LNCaP clone FGC (cell line): ENCODE measurements around the gene GCN1.
"Not testable (repeated sequence)": the region's sequence is repeated elsewhere in the genome, so short reads cannot be mapped to it uniquely, and the experiment has no call there.

Experiments
- DNase-seq: peaks from one replicate; pipeline ENCODE4 v3.0.0-alpha.2; 2011; ENCODE audit warnings: low read depth
- H3K4me3 ChIP-seq: 2 replicates; pipeline ENCODE4 v1.5.1; 2011; ENCODE audit warnings: mild to moderate bottlenecking, low read depth, low read length, control low read depth
- TF ChIP-seq, protein P1 (sequence below): IDR thresholded peaks from 2 replicates; pipeline ENCODE4 v1.5.1; 2012; ENCODE audit warnings: mild to moderate bottlenecking; ENCODE audit not compliant: control insufficient read depth, insufficient read depth; ENCODE audit errors: extremely low read depth

The GCN1 gene

DNA sequence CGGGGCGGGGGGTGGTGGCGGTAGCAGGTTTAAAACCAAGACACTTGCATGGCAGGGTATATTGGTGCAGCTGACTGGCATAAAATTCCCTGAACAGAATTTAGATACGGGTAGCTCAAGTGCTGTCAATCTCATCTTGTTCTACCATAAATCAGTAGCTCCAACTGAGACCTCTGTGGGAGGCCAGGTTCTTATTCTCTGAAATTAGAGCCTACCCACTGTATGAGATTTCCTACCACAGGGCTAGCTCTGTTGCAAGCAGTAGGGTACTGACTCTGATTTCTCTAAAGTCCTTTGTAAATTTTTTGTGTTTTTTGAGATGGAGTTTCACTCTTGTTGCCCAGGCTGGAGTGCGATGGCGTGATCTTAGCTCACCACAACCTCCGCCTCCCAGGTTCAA, 9.7 kb upstream of the GCN1 start:
- no peak for DNase-seq
- H3K4me3 ChIP-seq, result no peak overlapping the region
- TF ChIP-seq, protein P1, sequence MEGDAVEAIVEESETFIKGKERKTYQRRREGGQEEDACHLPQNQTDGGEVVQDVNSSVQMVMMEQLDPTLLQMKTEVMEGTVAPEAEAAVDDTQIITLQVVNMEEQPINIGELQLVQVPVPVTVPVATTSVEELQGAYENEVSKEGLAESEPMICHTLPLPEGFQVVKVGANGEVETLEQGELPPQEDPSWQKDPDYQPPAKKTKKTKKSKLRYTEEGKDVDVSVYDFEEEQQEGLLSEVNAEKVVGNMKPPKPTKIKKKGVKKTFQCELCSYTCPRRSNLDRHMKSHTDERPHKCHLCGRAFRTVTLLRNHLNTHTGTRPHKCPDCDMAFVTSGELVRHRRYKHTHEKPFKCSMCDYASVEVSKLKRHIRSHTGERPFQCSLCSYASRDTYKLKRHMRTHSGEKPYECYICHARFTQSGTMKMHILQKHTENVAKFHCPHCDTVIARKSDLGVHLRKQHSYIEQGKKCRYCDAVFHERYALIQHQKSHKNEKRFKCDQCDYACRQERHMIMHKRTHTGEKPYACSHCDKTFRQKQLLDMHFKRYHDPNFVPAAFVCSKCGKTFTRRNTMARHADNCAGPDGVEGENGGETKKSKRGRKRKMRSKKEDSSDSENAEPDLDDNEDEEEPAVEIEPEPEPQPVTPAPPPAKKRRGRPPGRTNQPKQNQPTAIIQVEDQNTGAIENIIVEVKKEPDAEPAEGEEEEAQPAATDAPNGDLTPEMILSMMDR, result no peak

DNA sequence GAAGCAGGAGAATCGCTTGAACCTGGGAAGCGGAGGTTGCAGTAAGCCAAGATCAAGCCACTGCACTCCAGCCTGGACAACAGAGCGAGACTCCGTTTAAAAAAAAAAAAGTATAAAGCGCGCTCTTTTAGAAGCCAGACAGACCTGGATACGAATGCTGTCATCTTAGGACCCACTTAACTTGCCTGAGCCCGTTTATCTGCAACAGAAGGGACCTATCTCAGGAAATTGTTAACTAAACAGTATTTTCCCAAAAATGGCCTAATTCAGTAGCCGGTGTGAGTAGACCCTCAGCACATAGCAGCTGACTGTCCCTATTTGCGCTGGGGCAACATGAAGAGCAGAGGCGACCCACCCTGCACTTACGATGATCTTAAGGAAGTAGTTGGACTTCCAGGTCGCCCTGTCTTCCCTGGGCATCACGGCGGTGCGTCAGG, 5.9 kb upstream of the GCN1 start:
- DNase-seq, result no peak
- TF ChIP-seq, protein P1, result no peak
- H3K4me3 ChIP-seq, result peak overlapping the region; percentile 97

DNA sequence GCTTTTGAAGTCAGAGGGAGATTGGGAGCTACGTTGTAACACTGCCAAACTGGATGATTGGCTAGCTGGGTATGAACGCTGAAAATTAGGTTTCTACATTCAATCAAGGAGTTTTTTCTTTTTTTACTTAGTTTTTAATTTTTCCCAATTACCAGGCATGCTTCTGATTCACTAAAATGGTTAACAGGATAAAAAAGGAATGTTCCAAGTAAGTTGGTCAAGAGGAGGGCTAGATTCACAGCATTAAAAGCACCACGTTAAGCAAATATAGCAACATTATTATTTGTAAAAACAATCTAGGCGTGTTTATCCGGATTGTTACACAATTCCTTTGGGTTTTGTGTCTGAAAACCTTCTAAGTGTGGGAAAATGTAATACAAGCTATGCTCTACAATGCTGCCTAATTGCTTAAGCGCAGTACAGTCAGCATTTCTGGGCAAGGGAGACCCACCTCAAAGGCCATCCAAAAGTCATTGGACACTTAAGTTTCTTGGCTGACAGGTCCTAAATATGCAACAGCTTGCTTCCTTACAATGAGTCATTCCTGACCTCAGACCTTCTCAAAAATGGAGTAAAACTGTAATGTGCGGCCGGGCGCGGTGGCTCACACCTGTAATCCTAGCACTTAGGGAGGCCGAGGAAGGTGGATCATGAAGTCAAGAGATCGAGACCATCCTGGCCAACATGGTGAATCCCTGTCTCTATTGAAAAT, 5.2 kb upstream of the GCN1 start:
- peak overlapping the region; percentile 97 for H3K4me3 ChIP-seq
- DNase-seq, result no peak
- TF ChIP-seq, protein P1, result no peak

DNA sequence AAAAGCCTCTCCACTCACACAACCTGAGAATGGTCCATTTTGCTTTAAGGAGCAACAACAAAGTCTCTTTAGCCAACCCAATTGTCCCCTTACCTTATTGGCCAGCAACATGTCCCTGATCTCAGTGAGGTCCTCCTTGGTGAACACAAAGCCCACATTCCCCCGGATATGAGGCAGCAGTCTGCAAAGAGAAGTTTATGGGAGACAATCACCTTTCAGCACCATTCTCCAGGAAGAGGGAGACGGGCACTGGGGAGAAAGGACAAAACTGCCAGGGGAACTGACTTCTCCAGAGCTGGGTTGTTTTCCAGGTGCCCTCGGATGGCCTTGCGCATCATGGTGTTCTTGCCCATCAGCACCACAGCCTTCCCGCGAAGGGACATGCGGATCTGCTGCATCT, 4.5 kb upstream of the GCN1 start:
- H3K4me3 ChIP-seq, result peak overlapping the region; percentile 97
- TF ChIP-seq, protein P1, result no peak
- no peak for DNase-seq

DNA sequence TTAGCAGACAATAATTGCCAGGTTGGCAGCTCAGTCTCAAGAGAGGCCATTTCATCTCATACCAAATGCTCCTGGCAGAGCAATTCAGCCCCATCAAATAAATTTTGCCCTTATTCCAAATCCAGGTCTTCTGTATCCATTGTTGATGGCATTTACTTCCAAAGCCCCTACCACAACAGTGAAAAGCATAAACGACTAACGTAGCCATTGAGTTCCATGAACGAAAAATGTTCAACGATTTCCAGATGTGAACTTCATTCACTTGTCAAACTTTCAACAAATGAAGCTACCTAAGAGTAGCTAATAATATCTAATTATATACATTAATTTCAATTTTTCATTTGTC, 3.0 kb upstream of the GCN1 start:
- TF ChIP-seq, protein P1, result no peak
- no peak for DNase-seq
- no peak overlapping the region for H3K4me3 ChIP-seq

DNA sequence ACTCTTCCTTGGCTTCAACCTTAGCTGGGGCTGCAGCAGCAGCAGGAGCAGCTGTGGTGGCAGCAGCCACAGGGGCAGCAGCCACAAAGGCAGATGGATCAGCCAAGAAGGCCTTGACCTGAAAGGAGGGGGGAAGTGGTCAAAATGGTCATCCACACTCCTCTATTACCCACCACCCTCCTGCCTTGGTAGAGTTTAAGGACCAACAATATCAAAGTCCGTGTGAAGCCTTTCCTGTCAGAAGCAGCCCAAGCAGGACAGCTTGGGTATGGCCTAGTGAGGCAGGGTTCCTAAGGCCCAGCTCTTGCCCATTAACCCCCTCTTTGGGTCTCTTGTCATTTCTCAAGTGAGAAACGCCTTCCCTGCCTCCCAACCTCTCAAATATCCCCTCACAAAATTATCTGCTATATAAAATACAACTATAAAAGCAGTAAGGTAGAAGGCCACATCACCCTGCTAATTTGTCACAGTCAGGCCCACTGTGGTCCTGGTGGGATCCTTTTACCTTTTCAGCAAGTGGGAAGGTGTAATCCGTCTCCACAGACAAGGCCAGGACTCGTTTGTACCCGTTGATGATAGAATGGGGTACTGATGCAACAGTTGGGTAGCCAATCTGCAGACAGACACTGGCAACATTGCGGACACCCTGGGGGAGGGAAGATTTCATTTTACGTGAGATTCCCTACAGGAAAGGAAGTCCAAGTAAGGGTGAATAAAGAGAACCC, 2.5 kb upstream of the GCN1 start:
- not testable (repeated sequence) for H3K4me3 ChIP-seq, DNase-seq

DNA sequence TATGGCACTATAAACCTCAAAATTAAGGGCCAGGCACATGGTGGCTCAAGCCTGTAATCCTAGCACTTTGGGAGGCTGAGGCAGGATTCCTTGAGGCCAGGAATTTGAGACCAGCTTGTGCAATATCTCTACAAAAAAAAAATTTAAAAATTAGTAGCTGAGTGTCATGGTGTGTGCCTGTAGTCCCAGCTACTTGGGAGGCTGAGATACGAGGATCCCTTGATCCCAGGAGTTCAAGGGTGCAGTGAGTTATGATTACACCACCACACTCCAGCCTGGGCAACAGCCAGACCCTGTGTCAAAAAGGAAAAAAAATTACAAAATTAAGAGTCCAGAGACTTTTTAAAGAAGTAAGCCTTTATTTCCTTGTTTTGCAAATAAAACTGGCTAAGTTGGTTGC, 1.8 kb upstream of the GCN1 start:
- TF ChIP-seq, protein P1, result no peak
- no peak overlapping the region for H3K4me3 ChIP-seq
- no peak for DNase-seq
